Muscle of leg (tissue), 11 donors: ENCODE measurements around the gene TESK1. TPM values are rescaled to one million over a fixed set of nuclear protein-coding genes. Genes with fewer than 3 reads are reported as not detected.
A peak's percentile ranks its signal among the peaks of the same experiment; 100 is the strongest.

Experiments
- DNase-seq: peaks from one replicate; pipeline ENCODE4 v3.0.0; 2013
- H3K27ac ChIP-seq: one replicate; pipeline ENCODE4 v1.5.1; 2013; ENCODE audit warnings: mild to moderate bottlenecking, low read length, control low read depth
- H3K27me3 ChIP-seq: one replicate; pipeline ENCODE4 v1.6.1; 2013; ENCODE audit warnings: low read length; ENCODE audit not compliant: control insufficient read depth, insufficient read depth
- H3K36me3 ChIP-seq: one replicate; pipeline ENCODE4 v1.6.1; 2013; ENCODE audit warnings: low read length; ENCODE audit not compliant: control insufficient read depth, insufficient read depth
- H3K4me1 ChIP-seq: one replicate; pipeline ENCODE4 v1.6.1; 2013; ENCODE audit warnings: low read length; ENCODE audit not compliant: control insufficient read depth, insufficient read depth
- H3K4me3 ChIP-seq: one replicate; pipeline ENCODE4 v1.5.1; 2013; ENCODE audit warnings: low read length, control low read depth
- H3K9me3 ChIP-seq: replicated peaks from 2 replicates; pipeline ENCODE4 v1.6.1; 2013; ENCODE audit warnings: low read depth, low read length; ENCODE audit not compliant: control insufficient read depth
- WGBS: methylation state at CpG from one replicate; pipeline ENCODE4 v1.1.5; 2013; ENCODE audit warnings: missing lambda C conversion rate; ENCODE audit not compliant: insufficient coverage; 5-methylcytosine and 5-hydroxymethylcytosine counted together
- polyA plus RNA-seq, 8 donors: library from polyadenylated mRNA; unstranded; fragments of 120-200 nt; gene quantifications; one replicate each; pipeline versions ENCODE4 v1.2.1 to v1.2.3, GENCODE V29; 2013; ENCODE audit warnings: inconsistent platforms in 1 of 8, low replicate concordance in 1 of 8; ENCODE audit not compliant: insufficient read length in 8 of 8, insufficient read depth in 1 of 8
- total RNA-seq: library from RNA; stranded (reverse); fragments of 120-200 nt; gene quantifications from one replicate; pipeline ENCODE4 v1.2.4, GENCODE V29; 2013

The TESK1 gene
- total and polyA plus RNA-seq, 9 donors: 12.8 to 47.3 (median 38.1) TPM

DNA sequence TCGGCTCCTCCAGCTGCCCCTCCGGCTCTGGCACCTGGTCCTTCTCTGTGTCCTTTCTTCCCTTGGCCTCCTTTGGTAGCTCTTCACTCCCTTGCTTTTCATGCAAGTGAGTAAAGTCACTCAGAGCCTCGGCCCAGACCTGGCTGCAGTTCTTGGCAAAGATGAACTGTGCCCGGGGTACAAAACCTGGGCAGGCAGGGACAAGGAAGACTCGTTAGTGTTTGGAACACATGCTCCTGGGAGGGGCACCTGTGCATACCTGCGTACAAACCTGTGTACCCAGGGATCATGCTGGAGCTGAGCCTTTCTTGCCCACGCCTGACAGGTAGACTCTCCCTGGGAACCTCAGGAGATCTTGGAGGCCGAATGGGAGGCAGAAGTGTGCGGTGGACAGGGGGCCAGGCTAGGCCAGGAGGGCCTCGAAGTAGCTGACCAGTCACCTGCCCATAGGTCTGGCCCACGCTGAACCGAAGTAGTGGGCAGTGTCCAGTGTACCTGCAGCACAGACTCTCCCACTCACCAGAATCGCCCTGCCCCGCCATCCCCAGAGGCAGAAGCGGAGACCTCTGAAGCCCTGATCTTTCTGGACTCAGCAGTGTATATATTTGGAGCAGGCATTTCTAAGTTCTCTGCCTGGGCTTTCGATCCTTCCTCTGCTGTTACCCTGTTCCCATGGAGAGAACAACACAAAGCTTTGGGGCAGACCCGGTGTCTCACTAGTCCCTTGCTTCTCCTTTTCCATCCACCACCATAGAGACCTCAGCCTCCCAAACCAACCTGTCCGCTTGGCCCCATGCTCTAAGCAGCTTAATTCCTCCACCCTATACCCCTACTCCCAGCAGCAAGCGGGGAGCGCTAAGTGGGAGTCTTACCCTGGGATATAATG lies 41.9 kb upstream of the TESK1 start:
- H3K27me3 ChIP-seq: no peaks in the 10 kb centered on the region
- no peak overlapping the region for H3K4me3 ChIP-seq
- DNase-seq: peak; percentile 75
- peaks cover 65% of the 10 kb centered on the region for H3K4me1 ChIP-seq
- WGBS: 76% methylated on average over 11 of the region's 20 CpGs
- no peaks in the 10 kb centered on the region for H3K9me3 ChIP-seq
- H3K27ac ChIP-seq: peak overlapping the region; percentile 53
- peaks cover 51% of the 10 kb centered on the region for H3K36me3 ChIP-seq

DNA sequence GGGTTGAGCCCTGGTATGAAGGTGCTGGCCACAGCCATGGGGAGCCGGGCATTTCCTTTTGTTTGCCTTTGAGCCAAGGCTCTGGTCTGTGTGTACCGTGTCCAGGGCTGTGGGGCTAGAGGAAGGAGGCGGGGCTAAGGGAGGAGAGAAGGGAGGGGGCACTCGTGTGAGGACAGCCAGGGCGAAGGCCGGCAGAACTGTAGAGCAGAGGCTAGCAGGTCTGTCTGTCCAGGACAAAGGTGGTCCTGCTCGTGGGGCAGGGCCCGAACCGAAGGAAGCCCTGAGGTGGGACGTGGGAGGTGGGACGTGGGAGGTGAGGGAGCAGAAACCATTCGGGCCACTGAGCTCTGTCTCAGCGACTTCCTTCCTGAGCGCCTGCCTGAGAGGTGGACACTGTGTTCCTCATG lies 41.3 kb upstream of the TESK1 start:
- peaks cover 67% of the 10 kb centered on the region for H3K4me1 ChIP-seq
- 18% methylated on average over 12 of the region's 14 CpGs for WGBS
- DNase-seq: peak; percentile 57
- H3K36me3 ChIP-seq: peaks cover 44% of the 10 kb centered on the region
- no peak overlapping the region for H3K4me3 ChIP-seq
- H3K27ac ChIP-seq: peak overlapping the region; percentile 53
- H3K9me3 ChIP-seq: no peaks in the 10 kb centered on the region
- no peaks in the 10 kb centered on the region for H3K27me3 ChIP-seq

DNA sequence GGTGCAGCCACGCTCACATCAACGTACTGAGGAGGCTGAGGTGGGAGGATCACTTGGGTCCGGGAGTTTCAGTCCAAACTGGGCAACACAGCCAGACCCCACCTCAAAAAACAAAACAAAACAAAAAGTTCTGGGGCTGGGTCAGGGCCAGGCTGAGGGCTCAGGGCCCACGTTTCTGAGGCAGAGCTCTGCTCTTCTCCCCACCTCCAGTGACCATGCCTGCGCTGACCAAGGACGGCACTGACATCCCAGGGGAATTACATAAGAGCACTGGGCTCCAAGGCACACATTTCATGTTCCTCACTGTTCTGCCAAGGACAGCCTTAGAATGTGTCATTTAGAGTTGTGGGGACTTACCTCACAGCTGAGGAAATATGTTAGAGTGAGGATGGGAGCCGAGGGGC lies 40.4 kb upstream of the TESK1 start:
- 40% methylated on average over 1 of the region's 7 CpGs for WGBS
- H3K4me1 ChIP-seq: peaks cover 69% of the 10 kb centered on the region

DNA sequence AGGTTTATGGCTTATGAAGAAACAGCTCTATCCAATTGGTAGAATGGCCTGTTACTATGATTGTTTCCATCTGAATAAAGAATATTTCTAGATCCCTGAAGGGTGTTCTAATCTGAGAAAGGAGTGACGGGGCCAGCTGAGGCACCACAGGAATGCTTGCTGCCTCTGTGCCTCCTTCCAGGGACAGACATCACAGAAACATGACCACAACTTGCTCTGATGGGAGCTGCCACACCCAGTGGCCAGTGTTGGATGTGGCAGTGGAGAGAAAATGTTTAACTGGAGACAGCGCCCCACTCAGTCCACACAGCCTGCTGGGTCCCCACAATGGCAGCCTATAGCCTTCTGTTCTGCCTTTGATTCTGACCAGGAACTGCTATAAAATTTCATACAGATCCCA lies 38.6 kb upstream of the TESK1 start:
- Histone ChIP-seq H3K27me3 (no peaks in the 10 kb centered on the region), H3K9me3 (no peaks in the 10 kb centered on the region), H3K27ac (peak overlapping the region; percentile 82), H3K4me3 (no peak overlapping the region), H3K4me1 (peaks cover 51% of the 10 kb centered on the region), H3K36me3 (peaks cover 20% of the 10 kb centered on the region)
- WGBS: no CpG with 5 or more reads among the region's 2 CpGs
- peak; percentile 63 for DNase-seq

More for the DNA sequence above, 40.4 kb upstream of the TESK1 start:
- peak overlapping the region; percentile 53 for H3K27ac ChIP-seq
- peaks cover 37% of the 10 kb centered on the region for H3K36me3 ChIP-seq
- no peaks in the 10 kb centered on the region for H3K27me3 ChIP-seq
- H3K9me3 ChIP-seq: no peaks in the 10 kb centered on the region
- H3K4me3 ChIP-seq: no peak overlapping the region
- peak; percentile 37 for DNase-seq

DNA sequence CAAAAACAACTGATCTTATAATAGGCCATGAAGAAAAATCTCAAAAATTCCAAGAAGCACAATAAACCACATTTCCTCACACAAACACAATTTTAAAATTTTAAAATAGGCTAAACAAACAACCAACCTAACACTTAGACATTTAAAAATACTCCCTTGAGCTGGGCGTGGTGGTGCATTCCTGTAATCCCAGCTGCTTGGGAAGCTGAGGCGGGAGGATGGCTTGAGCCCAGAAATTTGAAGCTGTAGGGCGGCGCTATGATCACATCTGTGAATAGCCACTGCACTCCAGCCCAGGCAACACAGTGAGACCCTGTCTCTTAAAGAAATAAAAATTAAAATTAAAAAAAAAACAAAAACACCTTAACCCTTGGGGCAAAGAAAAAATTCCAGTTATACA lies 36.9 kb upstream of the TESK1 start:
- peaks cover 36% of the 10 kb centered on the region for H3K4me1 ChIP-seq
- no CpG with 5 or more reads among the region's 4 CpGs for WGBS
- no peaks in the 10 kb centered on the region for H3K27me3 ChIP-seq
- H3K4me3 ChIP-seq: no peak overlapping the region
- peaks cover 2% of the 10 kb centered on the region for H3K36me3 ChIP-seq
- DNase-seq: peak; percentile 39
- no peaks in the 10 kb centered on the region for H3K9me3 ChIP-seq
- peak overlapping the region; percentile 35 for H3K27ac ChIP-seq

DNA sequence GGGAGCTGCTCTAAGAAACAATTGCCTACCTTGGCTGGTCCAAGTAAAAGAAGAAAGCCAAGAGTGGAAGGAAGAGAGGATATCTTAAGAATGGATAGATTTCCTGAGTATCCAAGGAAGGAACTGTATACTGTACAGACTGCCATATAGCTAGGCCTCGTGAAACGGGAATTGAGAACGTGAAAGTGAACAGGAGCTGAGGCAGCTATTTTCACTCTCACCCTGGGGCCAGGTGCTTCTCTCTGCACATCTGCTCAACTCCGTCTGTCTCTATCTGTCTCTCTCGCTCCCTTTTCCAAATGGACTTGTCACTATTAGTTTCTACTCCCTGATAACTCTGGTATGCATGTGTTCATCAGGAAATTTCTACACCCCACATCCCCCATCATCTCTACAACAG lies 35.9 kb upstream of the TESK1 start:
- no peaks in the 10 kb centered on the region for H3K9me3 ChIP-seq
- no peak overlapping the region for H3K27ac ChIP-seq
- H3K4me1 ChIP-seq: peaks cover 26% of the 10 kb centered on the region
- no peak overlapping the region for H3K4me3 ChIP-seq
- 67% methylated on average over 5 of the region's 5 CpGs for WGBS
- DNase-seq: peak; percentile 15
- no peaks in the 10 kb centered on the region for H3K27me3 ChIP-seq
- H3K36me3 ChIP-seq: no peaks in the 10 kb centered on the region

DNA sequence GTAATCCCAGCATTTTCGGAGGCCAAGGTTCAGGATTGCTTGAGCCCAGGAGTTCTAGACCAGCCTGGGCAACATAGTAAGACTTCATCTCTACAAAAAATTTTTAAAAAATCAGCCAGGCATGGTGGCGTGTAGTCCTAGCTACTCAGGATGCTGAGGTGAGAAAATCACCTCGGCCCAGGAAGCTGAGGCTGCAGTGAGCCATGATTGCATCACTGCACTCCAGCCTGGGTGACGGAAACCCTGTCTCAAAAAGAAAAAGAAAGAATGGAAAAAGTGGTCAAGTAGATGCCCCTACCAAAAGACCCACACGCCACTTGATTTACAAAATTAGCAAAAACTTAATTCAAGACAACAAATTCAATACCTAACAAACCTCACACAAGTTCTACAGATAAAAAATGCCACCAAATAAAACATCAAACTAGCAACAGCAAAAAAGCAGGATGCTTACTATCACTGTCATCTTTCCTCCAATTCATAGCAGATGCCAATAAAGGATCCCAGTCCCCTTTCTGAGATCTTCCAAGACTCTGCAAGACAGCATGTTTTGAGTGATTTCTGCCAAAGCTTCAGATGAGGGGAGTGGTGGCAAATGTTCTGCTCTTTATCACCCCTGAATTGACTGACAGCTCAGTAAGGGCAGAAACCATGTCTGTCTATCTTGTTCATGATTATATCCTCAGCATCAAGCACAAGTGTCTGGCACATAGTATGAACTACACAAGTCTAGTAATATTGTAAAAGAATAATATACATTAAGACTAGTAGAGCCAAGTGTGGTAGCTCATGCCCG lies 34.2 kb upstream of the TESK1 start:
- Histone ChIP-seq H3K27me3 (no peaks in the 10 kb centered on the region), H3K9me3 (no peaks in the 10 kb centered on the region), H3K36me3 (no peaks in the 10 kb centered on the region), H3K4me3 (no peak overlapping the region), H3K27ac (no peak overlapping the region), H3K4me1 (peaks cover 12% of the 10 kb centered on the region)
- DNase-seq: no peak
- WGBS: 82% methylated on average over 2 of the region's 6 CpGs

DNA sequence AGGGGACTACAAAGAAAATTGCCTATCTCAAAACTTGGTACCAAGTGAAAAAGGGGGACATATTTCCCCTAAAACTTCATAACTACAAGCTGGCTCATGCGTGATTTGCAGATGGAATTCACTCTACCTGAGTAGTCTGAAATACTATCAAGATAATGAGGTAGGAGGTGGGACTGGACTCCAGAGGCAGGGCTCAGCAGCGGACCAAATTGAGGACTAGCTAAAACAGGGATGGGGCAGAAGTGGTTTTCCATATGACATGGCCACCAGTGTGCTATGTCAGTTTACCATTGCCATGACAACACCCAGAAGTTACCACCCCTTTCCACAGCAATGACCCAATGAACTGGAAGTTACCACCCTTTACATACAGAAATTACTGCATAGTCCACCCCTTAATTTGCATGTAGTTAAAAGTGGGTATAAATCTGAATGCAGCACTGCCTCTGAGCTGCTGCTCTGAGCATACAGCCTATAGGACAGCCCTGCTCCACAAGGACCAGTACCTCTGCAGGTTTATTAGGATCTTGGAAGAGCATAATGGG lies 30.4 kb upstream of the TESK1 start:
- no peaks in the 10 kb centered on the region for H3K4me1 ChIP-seq
- no peak overlapping the region for H3K27ac ChIP-seq
- peaks cover 1% of the 10 kb centered on the region for H3K9me3 ChIP-seq
- no peaks in the 10 kb centered on the region for H3K36me3 ChIP-seq
- H3K27me3 ChIP-seq: no peaks in the 10 kb centered on the region
- H3K4me3 ChIP-seq: no peak overlapping the region
- DNase-seq: no peak
- no CpG with 5 or more reads among the region's 2 CpGs for WGBS

DNA sequence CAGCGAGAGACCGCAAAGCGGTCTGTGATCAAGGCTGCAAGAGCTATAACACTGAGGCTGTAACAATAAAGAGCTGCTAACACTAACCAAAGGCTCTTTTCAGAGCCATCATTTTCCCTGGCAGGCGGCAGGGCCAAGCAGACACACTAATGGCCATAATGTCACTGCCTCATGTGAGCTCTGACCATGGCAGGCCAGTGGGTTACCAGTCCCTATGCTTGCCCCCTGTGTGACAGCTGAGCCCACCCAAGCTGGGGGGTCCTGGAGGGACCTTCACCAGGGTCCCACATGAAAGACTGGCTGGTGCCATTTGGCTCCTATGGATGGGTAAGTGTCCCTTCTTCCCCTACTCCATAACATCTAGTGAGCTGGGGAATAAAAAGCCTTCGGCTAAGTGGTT lies 29.6 kb upstream of the TESK1 start:
- no peaks in the 10 kb centered on the region for H3K36me3 ChIP-seq
- H3K9me3 ChIP-seq: peaks cover 9% of the 10 kb centered on the region
- H3K27ac ChIP-seq: no peak overlapping the region
- no peaks in the 10 kb centered on the region for H3K4me1 ChIP-seq
- DNase-seq: no peak
- H3K27me3 ChIP-seq: no peaks in the 10 kb centered on the region
- H3K4me3 ChIP-seq: no peak overlapping the region
- 83% methylated on average over 4 of the region's 5 CpGs for WGBS

DNA sequence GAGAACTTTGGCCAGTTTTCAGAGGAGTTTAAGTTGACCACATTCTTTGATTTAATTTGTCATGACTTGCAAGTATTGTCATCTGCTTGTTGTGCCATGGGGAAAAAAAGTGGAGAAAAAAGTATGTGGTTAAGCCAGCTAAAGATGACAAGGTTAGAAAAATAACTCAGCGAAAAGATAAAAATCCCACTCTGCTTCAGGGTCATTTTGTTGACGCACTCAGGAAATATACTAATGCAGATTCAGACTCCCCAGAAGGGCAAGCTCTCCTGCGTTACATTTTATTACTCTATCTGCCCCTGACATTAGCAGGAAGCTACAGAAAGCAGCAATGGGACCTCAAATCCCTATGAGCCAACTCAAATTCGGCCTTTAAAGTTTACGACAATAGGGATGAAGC lies 27.6 kb upstream of the TESK1 start:
- no peaks in the 10 kb centered on the region for H3K4me1 ChIP-seq
- no peaks in the 10 kb centered on the region for H3K27me3 ChIP-seq
- H3K4me3 ChIP-seq: no peak overlapping the region
- H3K36me3 ChIP-seq: no peaks in the 10 kb centered on the region
- H3K9me3 ChIP-seq: peaks cover 19% of the 10 kb centered on the region
- no peak overlapping the region for H3K27ac ChIP-seq
- no peak for DNase-seq
- 70% methylated on average over 2 of the region's 5 CpGs for WGBS
